HepG2 (cell line): ENCODE results near the gene SOCS1. TPM values are rescaled to one million over a fixed set of nuclear protein-coding genes. Genes with fewer than 3 reads are reported as not detected.

Experiments
- BCL6 ChIP-seq: IDR thresholded peaks from 2 replicates; pipeline ENCODE4 v1.6.1; 2016; ENCODE audit warnings: missing genetic modification reagents, missing compliant biosample characterization
- EHMT2 ChIP-seq: fragments of 200-600 bp; sonication (generic); IDR thresholded peaks from 2 replicates; pipeline ENCODE4 v1.7.0; 2017; ENCODE audit warnings: antibody characterized with exemption, low read depth, low read length, borderline replicate concordance
- ELF4 ChIP-seq: sonication (generic); formaldehyde crosslinking; IDR thresholded peaks from 2 replicates; pipeline ENCODE4 v1.5.0; 2020; ENCODE audit warnings: missing genetic modification reagents, mild to moderate bottlenecking, moderate library complexity, borderline replicate concordance
- HDAC1 ChIP-seq: sonication (generic); formaldehyde crosslinking; IDR thresholded peaks from 2 replicates; pipeline ENCODE4 v1.5.1; 2020; ENCODE audit warnings: mild to moderate bottlenecking, missing genetic modification reagents
- HMGA1 ChIP-seq: sonication (generic); formaldehyde crosslinking; conservative IDR thresholded peaks from 2 replicates; pipeline ENCODE4 v1.4.0; 2020; ENCODE audit warnings: missing genetic modification reagents
- HNRNPL ChIP-seq: fragments of 200-400 bp; formaldehyde crosslinking; IDR thresholded peaks from 2 replicates; pipeline ENCODE4 v1.6.1; 2017; ENCODE audit warnings: mild to moderate bottlenecking, low read depth, low read length
- HOXA7 ChIP-seq: sonication (generic); formaldehyde crosslinking; IDR thresholded peaks from 2 replicates; pipeline ENCODE4 v1.8.1; 2022; ENCODE audit warnings: mild to moderate bottlenecking, missing genetic modification reagents, moderate library complexity
- ISL2 ChIP-seq: sonication (generic); formaldehyde crosslinking; IDR thresholded peaks from 2 replicates; pipeline ENCODE4 v1.5.0; 2020; ENCODE audit warnings: missing genetic modification reagents
- REL ChIP-seq: sonication (generic); formaldehyde crosslinking; conservative IDR thresholded peaks from 2 replicates; pipeline ENCODE4 v1.8.0; 2022; ENCODE audit warnings: mild to moderate bottlenecking, missing genetic modification reagents, moderate library complexity
- RFX3 ChIP-seq: IDR thresholded peaks from 2 replicates; pipeline ENCODE4 v1.6.1; 2016; ENCODE audit warnings: missing biosample characterization, missing genetic modification reagents
- SNAPC2 ChIP-seq: sonication (generic); formaldehyde crosslinking; IDR thresholded peaks from 2 replicates; pipeline ENCODE4 v1.8.1; 2022; ENCODE audit warnings: mild to moderate bottlenecking, missing genetic modification reagents
- SOX13 ChIP-seq, 3 experiments: fragments of 450-650 bp in 1 of 3; sonication (generic) in 1 of 3; formaldehyde crosslinking in 1 of 3; IDR thresholded peaks in 2 of 3; conservative IDR thresholded peaks in 1 of 3; 2 replicates each; pipeline versions ENCODE4 v1.5.0 to v1.6.1; 2016 to 2020; ENCODE audit warnings: antibody characterized with exemption in 1 of 3, mild to moderate bottlenecking in 1 of 3, missing compliant biosample characterization in 1 of 3, missing genetic modification reagents in 1 of 3, moderate library complexity in 1 of 3
- WIZ ChIP-seq: sonication (generic); formaldehyde crosslinking; IDR thresholded peaks from 2 replicates; pipeline ENCODE4 v1.5.1; 2020; ENCODE audit warnings: mild to moderate bottlenecking, missing genetic modification reagents
- ZNF12 ChIP-seq: sonication (generic); formaldehyde crosslinking; IDR thresholded peaks from 2 replicates; pipeline ENCODE4 v1.5.0; 2020; ENCODE audit warnings: missing genetic modification reagents
- ZNF782 ChIP-seq: sonication (generic); formaldehyde crosslinking; IDR thresholded peaks from 2 replicates; pipeline ENCODE4 v1.4.0; 2020; ENCODE audit warnings: missing genetic modification reagents, mild to moderate bottlenecking, borderline replicate concordance
- ZSCAN20 ChIP-seq: sonication (generic); formaldehyde crosslinking; IDR thresholded peaks from 2 replicates; pipeline ENCODE4 v1.4.0; 2020; ENCODE audit warnings: missing genetic modification reagents, mild to moderate bottlenecking, borderline replicate concordance
- polyA plus RNA-seq, 8 experiments: library from polyadenylated mRNA; depleted of rRNA in 3 of 8; stranded (reverse) in 7 of 8; unstranded in 1 of 8; fragments of >200 nt; fragmentation: Illumina TruSeq in 4 of 8; extraction: Trizol in 4 of 8; gene quantifications; 2 replicates each; pipeline versions ENCODE4 v1.2.1 to v1.2.3, GENCODE V29; 2011 to 2016; ENCODE audit warnings: low read depth in 4 of 8, missing spikeins in 1 of 8, mixed read lengths in 1 of 8; ENCODE audit not compliant: insufficient read depth in 1 of 8
- total RNA-seq, 5 experiments: library from RNA; depleted of rRNA; stranded (reverse); fragments of >200 nt; fragmentation: Illumina TruSeq; extraction: Trizol; gene quantifications; 2 replicates each; pipeline ENCODE4 v1.2.3, GENCODE V29; 2016; ENCODE audit warnings: low read depth in 1 of 5
- TF ChIP-seq, protein P1 (sequence below): sonication (generic); formaldehyde crosslinking; IDR thresholded peaks from 2 replicates; pipeline ENCODE4 v1.4.0; 2020; ENCODE audit warnings: mild to moderate bottlenecking, missing genetic modification reagents
- TF ChIP-seq, protein P2 (sequence below), 2 experiments: fragments of 450-650 bp in 1 of 2; sonication (generic) in 1 of 2; formaldehyde crosslinking; IDR thresholded peaks; 2 replicates each; pipeline versions ENCODE4 v1.5.0 to v1.8.0; 2020 to 2022; ENCODE audit warnings: mild to moderate bottlenecking in 1 of 2, missing genetic modification reagents in 1 of 2
- TF ChIP-seq, protein P3 (sequence below): sonication (generic); formaldehyde crosslinking; IDR thresholded peaks from 2 replicates; pipeline ENCODE4 v1.4.0; 2020; ENCODE audit warnings: mild to moderate bottlenecking, missing genetic modification reagents

Gene SOCS1
- total and polyA plus RNA-seq, 2 of the 13 experiments (the other 11 are each of a cell fraction or from before 2014, with no cell fraction given), result 5.3 to 6.3 TPM

DNA sequence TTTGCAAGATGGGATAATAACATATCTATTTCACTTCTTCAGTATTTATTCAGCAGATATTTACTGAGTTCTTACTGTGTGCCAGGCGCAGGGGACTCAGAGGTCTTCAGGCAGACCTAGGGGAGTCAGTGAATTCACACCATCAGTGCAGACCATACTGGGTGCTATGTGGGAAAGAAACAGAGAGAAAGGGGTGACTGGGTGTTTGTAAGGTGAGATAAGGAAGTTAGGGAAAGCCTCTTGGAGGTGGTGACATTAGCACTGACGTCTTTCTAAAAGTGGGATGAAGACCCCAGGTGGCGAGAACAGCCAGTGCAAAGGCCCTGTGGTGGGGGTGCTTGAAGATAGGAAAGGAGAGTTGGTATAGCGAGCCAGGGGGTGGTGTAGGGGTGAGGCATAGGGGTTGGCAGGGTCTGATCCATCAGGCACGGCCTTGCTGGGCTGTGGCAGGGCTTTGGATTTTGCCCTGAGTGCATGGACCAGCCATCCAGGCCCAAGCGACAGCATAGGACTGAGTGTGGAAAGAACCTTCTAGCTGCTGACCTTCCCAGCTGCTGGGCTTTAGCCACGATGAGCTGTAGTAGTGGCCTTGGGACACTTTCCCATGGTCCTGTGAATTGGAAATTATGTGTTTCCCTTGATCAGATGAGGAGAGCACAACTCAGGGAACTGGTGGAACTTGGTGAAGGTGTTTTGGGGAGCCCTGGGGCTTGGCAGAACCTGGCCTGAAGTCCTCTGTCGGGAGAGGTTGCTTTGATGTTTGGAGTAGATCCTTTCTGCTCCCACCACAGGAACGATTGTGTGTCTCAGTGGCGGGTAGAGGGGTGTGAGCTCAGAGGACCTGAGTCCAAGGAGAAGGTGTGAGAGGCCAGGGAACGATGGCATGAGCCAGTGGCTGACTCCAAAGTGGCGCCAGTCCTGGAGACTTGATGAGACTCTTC lies 3.9 kb upstream of the SOCS1 start (continued):
- TF ChIP-seq SNAPC2 (CRISPR knock-in tag) (no peak), ISL2 (CRISPR knock-in tag) (no peak), ZNF782 (CRISPR knock-in tag) (no peak), SOX13 (IDR thresholded peaks at IDR 0.05) (no peak), SOX13 (CRISPR knock-in tag; conservative IDR thresholded peaks at IDR 0.05 in 1 of 2, IDR thresholded peaks at IDR 0.05 in 1 of 2) (0 out of 4 replicates have a peak, but pooled peaks of 1 of the 2 experiments have one; percentile 10), BCL6 (CRISPR knock-in tag) (no peak), HDAC1 (CRISPR knock-in tag) (peak; percentile 38; the same call in 1 of the 2 replicates), ZSCAN20 (CRISPR knock-in tag) (no peak), REL (CRISPR knock-in tag) (no peak), EHMT2 (no peak), ELF4 (CRISPR knock-in tag) (no peak), ZNF12 (CRISPR knock-in tag) (no peak), HOXA7 (CRISPR knock-in tag) (no peak), HMGA1 (CRISPR knock-in tag) (no peak), WIZ (CRISPR knock-in tag) (no peak), HNRNPL (no peak), RFX3 (CRISPR knock-in tag) (no peak)
- TF ChIP-seq, protein P1, sequence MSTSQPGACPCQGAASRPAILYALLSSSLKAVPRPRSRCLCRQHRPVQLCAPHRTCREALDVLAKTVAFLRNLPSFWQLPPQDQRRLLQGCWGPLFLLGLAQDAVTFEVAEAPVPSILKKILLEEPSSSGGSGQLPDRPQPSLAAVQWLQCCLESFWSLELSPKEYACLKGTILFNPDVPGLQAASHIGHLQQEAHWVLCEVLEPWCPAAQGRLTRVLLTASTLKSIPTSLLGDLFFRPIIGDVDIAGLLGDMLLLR (CRISPR knock-in tag), result no peak
- TF ChIP-seq, protein P2, sequence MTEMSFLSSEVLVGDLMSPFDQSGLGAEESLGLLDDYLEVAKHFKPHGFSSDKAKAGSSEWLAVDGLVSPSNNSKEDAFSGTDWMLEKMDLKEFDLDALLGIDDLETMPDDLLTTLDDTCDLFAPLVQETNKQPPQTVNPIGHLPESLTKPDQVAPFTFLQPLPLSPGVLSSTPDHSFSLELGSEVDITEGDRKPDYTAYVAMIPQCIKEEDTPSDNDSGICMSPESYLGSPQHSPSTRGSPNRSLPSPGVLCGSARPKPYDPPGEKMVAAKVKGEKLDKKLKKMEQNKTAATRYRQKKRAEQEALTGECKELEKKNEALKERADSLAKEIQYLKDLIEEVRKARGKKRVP (CRISPR knock-in tag; IDR thresholded peaks at IDR 0.05), result no peak
- TF ChIP-seq, protein P3, sequence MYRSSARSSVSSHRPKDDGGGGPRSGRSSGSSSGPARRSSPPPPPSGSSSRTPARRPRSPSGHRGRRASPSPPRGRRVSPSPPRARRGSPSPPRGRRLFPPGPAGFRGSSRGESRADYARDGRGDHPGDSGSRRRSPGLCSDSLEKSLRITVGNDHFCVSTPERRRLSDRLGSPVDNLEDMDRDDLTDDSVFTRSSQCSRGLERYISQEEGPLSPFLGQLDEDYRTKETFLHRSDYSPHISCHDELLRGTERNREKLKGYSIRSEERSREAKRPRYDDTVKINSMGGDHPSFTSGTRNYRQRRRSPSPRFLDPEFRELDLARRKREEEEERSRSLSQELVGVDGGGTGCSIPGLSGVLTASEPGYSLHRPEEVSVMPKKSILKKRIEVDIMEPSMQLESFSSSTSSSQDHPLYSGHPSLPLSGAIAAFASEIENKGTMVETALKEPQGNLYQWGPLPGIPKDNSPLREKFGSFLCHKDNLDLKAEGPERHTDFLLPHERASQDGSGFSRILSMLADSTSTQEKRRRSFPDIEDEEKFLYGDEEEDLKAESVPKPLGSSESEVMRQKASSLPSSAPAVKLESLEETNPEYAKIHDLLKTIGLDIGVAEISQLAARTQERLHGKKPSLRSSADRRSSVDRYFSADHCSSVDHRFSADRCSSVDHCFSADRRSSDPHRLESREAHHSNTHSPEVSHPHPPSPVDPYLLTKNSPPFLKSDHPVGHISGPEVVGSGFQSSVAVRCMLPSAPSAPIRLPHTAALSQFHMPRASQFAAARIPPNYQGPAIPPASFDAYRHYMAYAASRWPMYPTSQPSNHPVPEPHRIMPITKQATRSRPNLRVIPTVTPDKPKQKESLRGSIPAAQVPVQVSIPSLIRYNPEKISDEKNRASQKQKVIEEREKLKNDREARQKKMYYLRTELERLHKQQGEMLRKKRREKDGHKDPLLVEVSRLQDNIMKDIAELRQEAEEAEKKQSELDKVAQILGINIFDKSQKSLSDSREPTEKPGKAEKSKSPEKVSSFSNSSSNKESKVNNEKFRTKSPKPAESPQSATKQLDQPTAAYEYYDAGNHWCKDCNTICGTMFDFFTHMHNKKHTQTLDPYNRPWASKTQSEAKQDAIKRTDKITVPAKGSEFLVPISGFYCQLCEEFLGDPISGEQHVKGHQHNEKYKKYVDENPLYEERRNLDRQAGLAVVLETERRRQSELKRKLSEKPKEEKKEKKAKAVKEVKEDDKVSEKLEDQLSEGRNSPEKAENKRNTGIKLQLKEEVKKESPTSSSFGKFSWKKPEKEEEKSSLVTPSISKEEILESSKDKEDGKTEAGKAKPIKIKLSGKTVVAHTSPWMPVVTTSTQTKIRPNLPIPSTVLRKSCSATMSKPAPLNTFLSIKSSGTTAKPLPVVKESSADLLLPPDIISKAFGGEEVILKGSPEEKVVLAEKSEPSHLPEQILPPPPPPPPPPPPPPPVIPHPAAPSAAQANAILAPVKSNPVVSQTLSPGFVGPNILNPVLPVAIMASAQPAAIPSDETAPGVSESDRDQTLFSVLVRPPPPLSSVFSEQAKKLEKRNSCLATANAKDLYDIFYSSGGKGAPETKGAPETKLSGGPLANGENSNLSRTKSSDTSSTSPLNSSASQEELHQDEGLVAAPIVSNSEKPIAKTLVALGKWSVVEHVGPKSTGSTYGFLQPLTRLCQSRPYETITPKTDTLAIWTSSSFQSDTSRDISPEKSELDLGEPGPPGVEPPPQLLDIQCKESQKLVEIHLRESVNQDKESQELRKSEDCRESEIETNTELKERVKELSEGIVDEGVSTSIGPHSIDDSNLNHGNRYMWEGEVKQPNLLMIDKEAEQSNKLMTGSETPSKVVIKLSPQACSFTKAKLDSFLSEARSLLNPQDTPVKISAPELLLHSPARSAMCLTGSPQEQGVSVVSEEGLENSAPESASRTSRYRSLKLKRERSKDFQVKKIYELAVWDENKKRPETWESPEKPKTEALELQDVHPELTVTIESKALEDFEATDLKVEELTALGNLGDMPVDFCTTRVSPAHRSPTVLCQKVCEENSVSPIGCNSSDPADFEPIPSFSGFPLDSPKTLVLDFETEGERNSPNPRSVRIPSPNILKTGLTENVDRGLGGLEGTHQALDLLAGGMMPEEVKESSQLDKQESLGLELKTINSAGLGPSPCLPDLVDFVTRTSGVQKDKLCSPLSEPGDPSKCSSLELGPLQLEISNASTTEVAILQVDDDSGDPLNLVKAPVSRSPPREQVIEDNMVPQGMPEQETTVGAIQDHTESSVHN (CRISPR knock-in tag), result no peak
